K562 (cell line): ENCODE results near the gene PAQR6. TPM values are rescaled to one million over a fixed set of nuclear protein-coding genes. Genes with fewer than 3 reads are reported as not detected.

ENCODE experiments used
- CBX2 ChIP-seq: fragments of 200-600 bp; sonication (generic); IDR thresholded peaks from one replicate; pipeline ENCODE4 v1.6.1; 2012; ENCODE audit warnings: mild to moderate bottlenecking, low read length, inconsistent platforms; ENCODE audit not compliant: insufficient read depth, poor library complexity, severe bottlenecking
- CBX5 ChIP-seq: IDR thresholded peaks from 2 replicates; pipeline ENCODE4 v1.6.1; 2014; ENCODE audit warnings: low read depth, borderline replicate concordance
- COPS2 ChIP-seq: fragments of 450-650 bp; conservative IDR thresholded peaks from 2 replicates; pipeline ENCODE4 v1.6.1; 2016; ENCODE audit warnings: mild to moderate bottlenecking, moderate library complexity
- FIP1L1 ChIP-seq: fragments of 200-400 bp; formaldehyde crosslinking; IDR thresholded peaks from 2 replicates; pipeline ENCODE4 v1.6.1; 2018; ENCODE audit warnings: mild to moderate bottlenecking, low read depth, low read length; ENCODE audit not compliant: poor library complexity, severe bottlenecking
- NR2F6 ChIP-seq: fragments of 450-650 bp; formaldehyde crosslinking; IDR thresholded peaks from 2 replicates; pipeline ENCODE4 v1.4.0; 2020; ENCODE audit warnings: mild to moderate bottlenecking
- RBM17 ChIP-seq: fragments of 200-400 bp; formaldehyde crosslinking; IDR thresholded peaks from 2 replicates; pipeline ENCODE4 v1.6.1; 2017; ENCODE audit warnings: low read depth, mild to moderate bottlenecking, low read length, borderline replicate concordance
- STAG1 ChIP-seq: sonication (generic); formaldehyde crosslinking; IDR thresholded peaks from 2 replicates; pipeline ENCODE4 v1.5.0; 2020; ENCODE audit warnings: missing genetic modification reagents, borderline replicate concordance
- ZNF124 ChIP-seq: sonication (generic); formaldehyde crosslinking; IDR thresholded peaks from 2 replicates; pipeline ENCODE4 v1.8.1; 2022; ENCODE audit warnings: missing genetic modification reagents
- ZNF780A ChIP-seq: fragments of 250-450 bp; sonication (Bioruptor Pico); IDR thresholded peaks from 2 replicates; pipeline ENCODE4 v1.5.0; 2021; ENCODE audit warnings: mild to moderate bottlenecking
- polyA plus RNA-seq, 8 experiments: library from polyadenylated mRNA; depleted of rRNA in 4 of 8; stranded (reverse) in 5 of 8; unstranded in 3 of 8; fragments of >200 nt; fragmentation: Nextera tagmentation in 2 of 8; fragmentation: Illumina TruSeq in 1 of 8; extraction: Ambion mirVana in 2 of 8; extraction: Trizol in 1 of 8; gene quantifications; 2 replicates each; pipeline versions ENCODE4 v1.2.1 to v1.2.3, GENCODE V29; 2011 to 2014; ENCODE audit warnings: inconsistent platforms in 1 of 8, missing spikeins in 1 of 8
- total RNA-seq, 7 experiments: library from RNA; depleted of rRNA in 6 of 7; stranded (reverse); fragments of >200 nt in 6 of 7; fragmentation: Illumina TruSeq in 2 of 7; extraction: Trizol in 2 of 7; gene quantifications; 2 replicates each; pipeline versions ENCODE4 v1.2.1 to v1.2.3, GENCODE V29; 2011 to 2021; ENCODE audit warnings: low replicate concordance in 1 of 7
- TF ChIP-seq, protein P1 (sequence below): sonication (generic); IDR thresholded peaks from 2 replicates; pipeline ENCODE4 v1.6.1; 2016
- TF ChIP-seq, protein P2 (sequence below): sonication (generic); formaldehyde crosslinking; IDR thresholded peaks from 2 replicates; pipeline ENCODE4 v1.8.0; 2022; ENCODE audit warnings: missing genetic modification reagents, mild to moderate bottlenecking, borderline replicate concordance
- TF ChIP-seq, protein P3 (sequence below), 2 experiments: fragments of 450-650 bp; IDR thresholded peaks; 2 replicates each; pipeline ENCODE4 v1.6.1; 2016; ENCODE audit warnings: mild to moderate bottlenecking in 2 of 2, borderline replicate concordance in 1 of 2, low read depth in 1 of 2, moderate library complexity in 1 of 2
- TF ChIP-seq, protein P4 (sequence below): fragments of 250-450 bp; sonication (Bioruptor Pico); IDR thresholded peaks from 2 replicates; pipeline ENCODE4 v1.4.0; 2020; ENCODE audit warnings: borderline replicate concordance

Gene PAQR6
- total and polyA plus RNA-seq, 9 of the 15 experiments (the other 6 are each of a cell fraction or from before 2014, with no cell fraction given), result 0.07 to 1.8 (median 0.62) TPM

DNA sequence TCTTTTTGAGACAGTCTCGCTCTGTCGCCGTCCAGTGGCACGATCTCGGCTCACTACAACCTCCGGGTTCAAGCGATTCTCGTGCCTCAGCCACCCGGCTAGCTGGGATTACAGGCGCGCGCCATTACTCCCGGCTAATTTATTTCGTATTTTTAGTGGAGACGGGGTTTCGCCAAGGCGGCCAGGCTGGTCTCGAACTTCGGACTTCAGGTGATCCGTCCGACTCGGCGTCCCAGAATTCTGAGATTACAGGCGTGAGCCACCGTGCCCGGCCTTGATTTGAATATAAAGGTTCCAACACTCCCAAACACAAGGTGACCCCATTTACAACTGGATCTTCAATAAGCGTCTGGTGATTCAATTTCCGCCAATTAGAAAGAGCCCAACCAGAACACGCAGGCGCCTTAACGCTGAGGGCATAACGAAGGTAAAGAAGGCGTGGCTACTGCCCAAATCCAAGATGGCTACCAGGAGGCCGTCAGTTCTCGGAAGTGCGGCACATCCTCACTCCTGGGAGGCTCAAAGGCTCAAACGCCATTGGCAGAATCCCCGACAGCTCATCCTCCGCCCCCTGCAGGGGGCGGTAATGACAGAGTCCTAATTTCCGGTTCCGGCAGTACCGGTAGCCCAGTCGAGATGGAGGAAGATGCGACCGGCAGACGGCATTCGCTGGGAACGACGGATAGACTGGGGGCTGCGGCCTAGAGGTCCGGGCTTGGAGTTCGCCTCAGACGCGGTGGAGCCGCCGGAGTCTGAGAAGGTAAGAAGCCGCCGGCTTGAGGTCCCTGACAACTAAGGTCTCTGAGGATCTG lies 54.2 kb downstream of the PAQR6 start, which contains the start of gene SLC25A44 (continued):
- no peak for TF ChIP-seq NR2F6
- no peak for TF ChIP-seq ZNF780A
- no peak for TF ChIP-seq COPS2
- TF ChIP-seq, protein P1, sequence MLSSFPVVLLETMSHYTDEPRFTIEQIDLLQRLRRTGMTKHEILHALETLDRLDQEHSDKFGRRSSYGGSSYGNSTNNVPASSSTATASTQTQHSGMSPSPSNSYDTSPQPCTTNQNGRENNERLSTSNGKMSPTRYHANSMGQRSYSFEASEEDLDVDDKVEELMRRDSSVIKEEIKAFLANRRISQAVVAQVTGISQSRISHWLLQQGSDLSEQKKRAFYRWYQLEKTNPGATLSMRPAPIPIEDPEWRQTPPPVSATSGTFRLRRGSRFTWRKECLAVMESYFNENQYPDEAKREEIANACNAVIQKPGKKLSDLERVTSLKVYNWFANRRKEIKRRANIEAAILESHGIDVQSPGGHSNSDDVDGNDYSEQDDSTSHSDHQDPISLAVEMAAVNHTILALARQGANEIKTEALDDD, result no peak
- TF ChIP-seq CBX5, result no peak
- no peak for TF ChIP-seq FIP1L1
- TF ChIP-seq, protein P2, sequence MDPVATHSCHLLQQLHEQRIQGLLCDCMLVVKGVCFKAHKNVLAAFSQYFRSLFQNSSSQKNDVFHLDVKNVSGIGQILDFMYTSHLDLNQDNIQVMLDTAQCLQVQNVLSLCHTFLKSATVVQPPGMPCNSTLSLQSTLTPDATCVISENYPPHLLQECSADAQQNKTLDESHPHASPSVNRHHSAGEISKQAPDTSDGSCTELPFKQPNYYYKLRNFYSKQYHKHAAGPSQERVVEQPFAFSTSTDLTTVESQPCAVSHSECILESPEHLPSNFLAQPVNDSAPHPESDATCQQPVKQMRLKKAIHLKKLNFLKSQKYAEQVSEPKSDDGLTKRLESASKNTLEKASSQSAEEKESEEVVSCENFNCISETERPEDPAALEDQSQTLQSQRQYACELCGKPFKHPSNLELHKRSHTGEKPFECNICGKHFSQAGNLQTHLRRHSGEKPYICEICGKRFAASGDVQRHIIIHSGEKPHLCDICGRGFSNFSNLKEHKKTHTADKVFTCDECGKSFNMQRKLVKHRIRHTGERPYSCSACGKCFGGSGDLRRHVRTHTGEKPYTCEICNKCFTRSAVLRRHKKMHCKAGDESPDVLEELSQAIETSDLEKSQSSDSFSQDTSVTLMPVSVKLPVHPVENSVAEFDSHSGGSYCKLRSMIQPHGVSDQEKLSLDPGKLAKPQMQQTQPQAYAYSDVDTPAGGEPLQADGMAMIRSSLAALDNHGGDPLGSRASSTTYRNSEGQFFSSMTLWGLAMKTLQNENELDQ (CRISPR knock-in tag), result no peak
- TF ChIP-seq STAG1, result no peak
- TF ChIP-seq, protein P3, sequence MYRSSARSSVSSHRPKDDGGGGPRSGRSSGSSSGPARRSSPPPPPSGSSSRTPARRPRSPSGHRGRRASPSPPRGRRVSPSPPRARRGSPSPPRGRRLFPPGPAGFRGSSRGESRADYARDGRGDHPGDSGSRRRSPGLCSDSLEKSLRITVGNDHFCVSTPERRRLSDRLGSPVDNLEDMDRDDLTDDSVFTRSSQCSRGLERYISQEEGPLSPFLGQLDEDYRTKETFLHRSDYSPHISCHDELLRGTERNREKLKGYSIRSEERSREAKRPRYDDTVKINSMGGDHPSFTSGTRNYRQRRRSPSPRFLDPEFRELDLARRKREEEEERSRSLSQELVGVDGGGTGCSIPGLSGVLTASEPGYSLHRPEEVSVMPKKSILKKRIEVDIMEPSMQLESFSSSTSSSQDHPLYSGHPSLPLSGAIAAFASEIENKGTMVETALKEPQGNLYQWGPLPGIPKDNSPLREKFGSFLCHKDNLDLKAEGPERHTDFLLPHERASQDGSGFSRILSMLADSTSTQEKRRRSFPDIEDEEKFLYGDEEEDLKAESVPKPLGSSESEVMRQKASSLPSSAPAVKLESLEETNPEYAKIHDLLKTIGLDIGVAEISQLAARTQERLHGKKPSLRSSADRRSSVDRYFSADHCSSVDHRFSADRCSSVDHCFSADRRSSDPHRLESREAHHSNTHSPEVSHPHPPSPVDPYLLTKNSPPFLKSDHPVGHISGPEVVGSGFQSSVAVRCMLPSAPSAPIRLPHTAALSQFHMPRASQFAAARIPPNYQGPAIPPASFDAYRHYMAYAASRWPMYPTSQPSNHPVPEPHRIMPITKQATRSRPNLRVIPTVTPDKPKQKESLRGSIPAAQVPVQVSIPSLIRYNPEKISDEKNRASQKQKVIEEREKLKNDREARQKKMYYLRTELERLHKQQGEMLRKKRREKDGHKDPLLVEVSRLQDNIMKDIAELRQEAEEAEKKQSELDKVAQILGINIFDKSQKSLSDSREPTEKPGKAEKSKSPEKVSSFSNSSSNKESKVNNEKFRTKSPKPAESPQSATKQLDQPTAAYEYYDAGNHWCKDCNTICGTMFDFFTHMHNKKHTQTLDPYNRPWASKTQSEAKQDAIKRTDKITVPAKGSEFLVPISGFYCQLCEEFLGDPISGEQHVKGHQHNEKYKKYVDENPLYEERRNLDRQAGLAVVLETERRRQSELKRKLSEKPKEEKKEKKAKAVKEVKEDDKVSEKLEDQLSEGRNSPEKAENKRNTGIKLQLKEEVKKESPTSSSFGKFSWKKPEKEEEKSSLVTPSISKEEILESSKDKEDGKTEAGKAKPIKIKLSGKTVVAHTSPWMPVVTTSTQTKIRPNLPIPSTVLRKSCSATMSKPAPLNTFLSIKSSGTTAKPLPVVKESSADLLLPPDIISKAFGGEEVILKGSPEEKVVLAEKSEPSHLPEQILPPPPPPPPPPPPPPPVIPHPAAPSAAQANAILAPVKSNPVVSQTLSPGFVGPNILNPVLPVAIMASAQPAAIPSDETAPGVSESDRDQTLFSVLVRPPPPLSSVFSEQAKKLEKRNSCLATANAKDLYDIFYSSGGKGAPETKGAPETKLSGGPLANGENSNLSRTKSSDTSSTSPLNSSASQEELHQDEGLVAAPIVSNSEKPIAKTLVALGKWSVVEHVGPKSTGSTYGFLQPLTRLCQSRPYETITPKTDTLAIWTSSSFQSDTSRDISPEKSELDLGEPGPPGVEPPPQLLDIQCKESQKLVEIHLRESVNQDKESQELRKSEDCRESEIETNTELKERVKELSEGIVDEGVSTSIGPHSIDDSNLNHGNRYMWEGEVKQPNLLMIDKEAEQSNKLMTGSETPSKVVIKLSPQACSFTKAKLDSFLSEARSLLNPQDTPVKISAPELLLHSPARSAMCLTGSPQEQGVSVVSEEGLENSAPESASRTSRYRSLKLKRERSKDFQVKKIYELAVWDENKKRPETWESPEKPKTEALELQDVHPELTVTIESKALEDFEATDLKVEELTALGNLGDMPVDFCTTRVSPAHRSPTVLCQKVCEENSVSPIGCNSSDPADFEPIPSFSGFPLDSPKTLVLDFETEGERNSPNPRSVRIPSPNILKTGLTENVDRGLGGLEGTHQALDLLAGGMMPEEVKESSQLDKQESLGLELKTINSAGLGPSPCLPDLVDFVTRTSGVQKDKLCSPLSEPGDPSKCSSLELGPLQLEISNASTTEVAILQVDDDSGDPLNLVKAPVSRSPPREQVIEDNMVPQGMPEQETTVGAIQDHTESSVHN (IDR thresholded peaks at IDR 0.05; ENCODE audit: borderline replicate concordance in 1 of 2, low read depth in 1 of 2), result no peak
- TF ChIP-seq, protein P4, sequence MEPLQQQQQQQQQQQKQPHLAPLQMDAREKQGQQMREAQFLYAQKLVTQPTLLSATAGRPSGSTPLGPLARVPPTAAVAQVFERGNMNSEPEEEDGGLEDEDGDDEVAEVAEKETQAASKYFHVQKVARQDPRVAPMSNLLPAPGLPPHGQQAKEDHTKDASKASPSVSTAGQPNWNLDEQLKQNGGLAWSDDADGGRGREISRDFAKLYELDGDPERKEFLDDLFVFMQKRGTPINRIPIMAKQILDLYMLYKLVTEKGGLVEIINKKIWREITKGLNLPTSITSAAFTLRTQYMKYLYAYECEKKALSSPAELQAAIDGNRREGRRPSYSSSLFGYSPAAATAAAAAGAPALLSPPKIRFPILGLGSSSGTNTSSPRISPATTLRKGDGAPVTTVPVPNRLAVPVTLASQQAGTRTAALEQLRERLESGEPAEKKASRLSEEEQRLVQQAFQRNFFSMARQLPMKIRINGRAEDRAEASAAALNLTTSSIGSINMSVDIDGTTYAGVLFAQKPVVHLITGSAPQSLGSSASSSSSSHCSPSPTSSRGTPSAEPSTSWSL (CRISPR knock-in tag), result no peak
- TF ChIP-seq ZNF124 (CRISPR knock-in tag), result no peak
- no peak for TF ChIP-seq RBM17
- TF ChIP-seq CBX2, result no peak
